Measurements from ENCODE around the gene ESYT3. TPM values are rescaled to one million over a fixed set of nuclear protein-coding genes. Genes with fewer than 3 reads are reported as not detected.

The ESYT3 gene
- total and polyA plus RNA-seq, 2 of the 8 experiments (the other 6 are each of a cell fraction or from before 2014, with no cell fraction given): 4.4 to 7.3 TPM

GRCh38 chr3:138455801-138456716, 21.6 kb downstream of the ESYT3 start:
- Histone ChIP-seq H2AK5ac (ENCODE audit: low read depth, low read length) (no peak overlapping the region), H2BK12ac (ENCODE audit: low read depth, low read length) (no peak overlapping the region), H2BK120ac (replicated peaks; ENCODE audit: low read depth, low read length) (no peak overlapping the region), H3K79me2 (ENCODE audit: control insufficient read depth in 1 of 2, insufficient read depth in 2 of 2, low read length in 2 of 2) (no peaks in the 10 kb centered on the region), H3K4ac (replicated peaks; ENCODE audit: insufficient read length, low read depth, low read length) (no peak overlapping the region), H2BK15ac (ENCODE audit: low read length) (no peak overlapping the region), H2BK20ac (ENCODE audit: low read length) (no peak overlapping the region), H4K91ac (replicated peaks; ENCODE audit: insufficient read length, low read length) (no peak overlapping the region), H2BK5ac (ENCODE audit: low read depth, low read length) (no peak overlapping the region), H3K4me3 (ENCODE audit: extremely low read depth in 1 of 4, insufficient read depth in 2 of 4, low read depth in 3 of 4, low read length in 4 of 4) (no peak overlapping the region), H3K14ac (ENCODE audit: insufficient read length) (no peak overlapping the region), H3K9ac (replicated peaks in 1 of 4; ENCODE audit: extremely low read depth in 1 of 4, low read depth in 3 of 4, low read length in 3 of 4) (no peak overlapping the region), H3K36me3 (ENCODE audit: control insufficient read depth in 2 of 4, insufficient read depth in 4 of 4, low read length in 3 of 4) (no peaks in the 10 kb centered on the region; a peak in 1 of 8 replicates), H3K79me1 (ENCODE audit: low read depth, low read length) (no peaks in the 10 kb centered on the region), H3K4me2 (ENCODE audit: insufficient read depth in 1 of 2, low read depth in 2 of 2, low read length in 2 of 2) (no peak overlapping the region), H3K23me2 (ENCODE audit: low read depth, low read length) (no peaks in the 10 kb centered on the region; the same call in 1 of the 2 replicates), H3K18ac (ENCODE audit: extremely low read depth, low read length) (no peak overlapping the region), H3K27ac (ENCODE audit: low read depth, low read length) (no peak overlapping the region), H3K56ac (replicated peaks; ENCODE audit: insufficient read length, low read depth, low read length) (no peak overlapping the region), H2AFZ (ENCODE audit: low read length) (no peak overlapping the region), H3K9me3 (ENCODE audit: insufficient read depth in 2 of 2, low read depth in 1 of 2, low read length in 1 of 2) (peaks cover 0 to 3% of the 10 kb centered on the region in 2 experiments; a peak in 2 of 4 replicates), H4K20me1 (replicated peaks in 1 of 2; ENCODE audit: control insufficient read depth in 1 of 2, insufficient read depth in 2 of 2, low read length in 2 of 2) (peaks cover 0 to 2% of the 10 kb centered on the region in 2 experiments), H3K4me1 (replicated peaks in 1 of 4; ENCODE audit: control insufficient read depth in 3 of 4, insufficient read depth in 4 of 4, low read length in 3 of 4) (peaks cover 0 to 10% (median 3%) of the 10 kb centered on the region in 4 experiments; a peak in 4 of 7 replicates), H4K8ac (ENCODE audit: extremely low read depth, insufficient read depth, low read length) (no peak overlapping the region), H3K27me3 (replicated peaks in 1 of 4; ENCODE audit: control insufficient read depth in 3 of 4, extremely low read depth in 1 of 4, insufficient read depth in 3 of 4, low read length in 3 of 4) (no peaks in the 10 kb centered on the region), H3K23ac (ENCODE audit: insufficient read length) (no peak overlapping the region), H4K5ac (ENCODE audit: insufficient read length, low read depth, low read length) (no peak overlapping the region)
- WGBS, 2 experiments (ENCODE audit: extremely low coverage in 1 of 2, insufficient coverage in 1 of 2, insufficient read length in 1 of 2, insufficient replicate concordance in 2 of 2, low coverage in 1 of 2, low lambda C conversion rate in 2 of 2, missing lambda C conversion rate in 1 of 2): 92% methylated on average over 13 of the region's 13 CpGs; no CpG with 5 or more reads in 1 of the 2 experiments
- FAIRE-seq: no peak
- ChIA-PET CTCF (ENCODE audit: partially characterized antibody) (interaction anchor here (1.2 kb wide), 1 partner anchor 75 kb away, joined by 3 read pairs; no protein-coding TSS in a partner anchor), POLR2A (ENCODE audit: partially characterized antibody) (no interaction called here)
- DNase-seq (ENCODE audit: low read depth in 1 of 2, low spot score in 2 of 2): no peak
- TF ChIP-seq HDAC2 (IDR thresholded peaks at IDR 0.05; ENCODE audit: borderline replicate concordance in 1 of 2, low read depth in 2 of 2, low read length in 2 of 2) (no peak), POLR2AphosphoS5 (IDR thresholded peaks at IDR 0.05; ENCODE audit: low read depth, low read length) (no peak), SIX5 (IDR thresholded peaks at IDR 0.05; ENCODE audit: low read depth, low read length) (no peak), TCF12 (IDR thresholded peaks at IDR 0.05; ENCODE audit: low read depth, low read length) (no peak), KDM5A (IDR thresholded peaks at IDR 0.05; ENCODE audit: low read length) (no peak), SP4 (IDR thresholded peaks at IDR 0.05; ENCODE audit: low read length) (no peak), ZNF274 (IDR thresholded peaks at IDR 0.05; ENCODE audit: borderline replicate concordance, extremely low read depth, low read length) (no peak), YY1 (IDR thresholded peaks at IDR 0.05; ENCODE audit: low read depth, low read length) (no peak)
- TF ChIP-seq, protein P1, sequence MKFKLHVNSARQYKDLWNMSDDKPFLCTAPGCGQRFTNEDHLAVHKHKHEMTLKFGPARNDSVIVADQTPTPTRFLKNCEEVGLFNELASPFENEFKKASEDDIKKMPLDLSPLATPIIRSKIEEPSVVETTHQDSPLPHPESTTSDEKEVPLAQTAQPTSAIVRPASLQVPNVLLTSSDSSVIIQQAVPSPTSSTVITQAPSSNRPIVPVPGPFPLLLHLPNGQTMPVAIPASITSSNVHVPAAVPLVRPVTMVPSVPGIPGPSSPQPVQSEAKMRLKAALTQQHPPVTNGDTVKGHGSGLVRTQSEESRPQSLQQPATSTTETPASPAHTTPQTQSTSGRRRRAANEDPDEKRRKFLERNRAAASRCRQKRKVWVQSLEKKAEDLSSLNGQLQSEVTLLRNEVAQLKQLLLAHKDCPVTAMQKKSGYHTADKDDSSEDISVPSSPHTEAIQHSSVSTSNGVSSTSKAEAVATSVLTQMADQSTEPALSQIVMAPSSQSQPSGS (IDR thresholded peaks at IDR 0.05; ENCODE audit: low read length): no peak

Data from H1 (cell line).